ENCODE data around the gene MBP.
"Not testable (repeated sequence)": the region's sequence is repeated elsewhere in the genome, so short reads cannot be mapped to it uniquely, and the experiment has no call there.

DNA sequence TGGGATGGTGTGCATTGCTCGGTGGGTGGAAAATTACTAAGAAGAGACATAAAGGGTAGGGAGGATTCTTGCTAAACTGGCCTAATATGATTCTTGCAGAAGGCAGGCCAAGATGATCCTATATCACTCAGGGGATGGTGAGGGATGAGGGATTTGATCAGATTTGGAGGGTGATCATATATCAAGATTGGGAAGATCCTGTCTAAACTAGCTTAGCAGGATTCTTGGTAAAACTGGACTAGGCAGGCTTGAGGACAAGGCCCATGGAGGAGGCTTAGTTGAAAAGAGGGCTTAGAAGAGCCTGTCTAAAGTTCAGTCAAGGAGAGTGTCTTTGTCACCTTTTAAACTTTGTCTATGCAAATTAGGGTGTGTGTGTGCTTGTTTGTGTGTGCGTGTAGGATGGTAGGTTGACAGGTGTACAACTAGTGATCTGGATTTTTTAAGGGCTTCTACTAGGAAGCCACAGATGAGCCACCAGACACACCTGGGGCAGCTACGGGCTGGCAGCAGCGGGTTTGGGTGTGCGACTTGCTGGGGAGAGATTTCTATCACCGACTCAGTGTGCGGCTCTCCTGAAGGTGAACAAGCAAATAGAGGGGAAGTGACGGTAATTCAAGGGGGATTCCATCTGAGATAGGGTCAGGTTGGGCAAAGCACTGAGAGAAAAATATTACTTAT is 142.1 kb downstream of the MBP start:
- TF ChIP-seq EZH2 (IDR thresholded peaks at IDR 0.05; ENCODE audit: low read length, unreplicated experiment), result not testable (repeated sequence)
- TF ChIP-seq, protein P1, sequence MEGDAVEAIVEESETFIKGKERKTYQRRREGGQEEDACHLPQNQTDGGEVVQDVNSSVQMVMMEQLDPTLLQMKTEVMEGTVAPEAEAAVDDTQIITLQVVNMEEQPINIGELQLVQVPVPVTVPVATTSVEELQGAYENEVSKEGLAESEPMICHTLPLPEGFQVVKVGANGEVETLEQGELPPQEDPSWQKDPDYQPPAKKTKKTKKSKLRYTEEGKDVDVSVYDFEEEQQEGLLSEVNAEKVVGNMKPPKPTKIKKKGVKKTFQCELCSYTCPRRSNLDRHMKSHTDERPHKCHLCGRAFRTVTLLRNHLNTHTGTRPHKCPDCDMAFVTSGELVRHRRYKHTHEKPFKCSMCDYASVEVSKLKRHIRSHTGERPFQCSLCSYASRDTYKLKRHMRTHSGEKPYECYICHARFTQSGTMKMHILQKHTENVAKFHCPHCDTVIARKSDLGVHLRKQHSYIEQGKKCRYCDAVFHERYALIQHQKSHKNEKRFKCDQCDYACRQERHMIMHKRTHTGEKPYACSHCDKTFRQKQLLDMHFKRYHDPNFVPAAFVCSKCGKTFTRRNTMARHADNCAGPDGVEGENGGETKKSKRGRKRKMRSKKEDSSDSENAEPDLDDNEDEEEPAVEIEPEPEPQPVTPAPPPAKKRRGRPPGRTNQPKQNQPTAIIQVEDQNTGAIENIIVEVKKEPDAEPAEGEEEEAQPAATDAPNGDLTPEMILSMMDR (conservative IDR thresholded peaks at IDR 0.05; ENCODE audit: low read depth, low read length), result not testable (repeated sequence)

Data from PC-3 (cell line).